GM20431 (cell line): Measurements from ENCODE around the gene HMGXB3.
"Not testable (repeated sequence)": the region's sequence is repeated elsewhere in the genome, so short reads cannot be mapped to it uniquely, and the experiment has no call there.

Experiments
- in situ Hi-C: fragments of 300-500 bp; cut with MseI, MboI; formaldehyde crosslinking; loops from one replicate; pipeline ENCODE4 v1.15.0; 2020; ENCODE audit warnings: low sequenced_read_pairs; ENCODE audit not compliant: unreplicated experiment

Gene HMGXB3

DNA sequence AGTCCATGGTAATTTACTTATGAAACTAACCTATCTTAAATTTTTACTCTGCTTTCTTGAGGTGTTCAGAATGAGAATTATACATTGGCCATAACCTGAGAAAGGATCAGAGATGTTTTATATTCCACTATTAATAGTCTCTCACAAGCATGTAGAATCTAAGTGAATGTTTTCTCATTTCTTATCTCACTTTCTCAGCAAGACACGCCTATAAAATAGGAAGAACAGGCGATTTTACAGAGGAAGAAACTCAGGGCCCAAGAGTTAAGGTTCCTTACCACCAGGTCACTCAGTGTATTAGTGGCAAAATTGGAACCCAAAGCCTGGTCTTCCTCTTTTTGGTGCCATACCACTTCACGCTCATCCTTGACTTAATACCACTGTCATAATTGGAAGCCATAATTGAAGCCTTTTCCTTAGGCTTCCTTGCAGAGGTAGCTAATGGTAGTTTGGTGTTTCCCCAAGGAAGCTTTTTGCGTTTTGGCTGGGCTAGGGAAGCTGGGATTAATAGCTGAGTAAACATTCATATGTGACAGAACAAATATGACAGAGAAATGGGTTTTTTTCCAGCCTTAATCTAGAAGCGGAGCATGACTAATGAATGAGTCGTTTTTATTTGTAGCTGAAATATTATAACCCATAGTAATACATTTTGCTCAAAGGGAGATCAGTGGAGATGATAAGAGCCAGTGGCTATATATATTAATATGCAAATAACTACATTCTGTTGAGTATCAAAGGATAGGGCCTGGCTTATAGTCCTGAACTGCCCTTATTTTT lies 16.9 kb downstream of the HMGXB3 start:
- in situ Hi-C loops, result no loop called here

DNA sequence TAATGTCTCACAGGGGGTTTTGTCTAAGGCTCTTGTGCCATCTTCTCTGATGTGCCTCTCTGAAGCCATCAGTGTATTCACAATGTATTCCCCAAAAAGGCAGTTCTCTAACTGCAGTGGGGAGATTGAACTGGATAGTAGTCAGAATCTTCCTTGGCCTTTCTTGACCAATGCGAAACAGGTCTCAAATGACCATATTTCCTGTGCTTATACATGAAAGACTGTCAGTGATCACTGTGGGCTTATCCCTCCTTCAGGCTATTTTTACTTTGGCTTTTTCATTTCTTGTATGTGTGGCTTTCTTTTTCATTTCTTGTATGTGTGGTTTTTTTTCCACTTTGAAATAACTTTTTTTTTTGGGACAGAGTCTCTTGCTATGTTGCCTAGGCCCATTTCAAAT lies 19.7 kb downstream of the HMGXB3 start:
- in situ Hi-C loops, result no loop called here

- in situ Hi-C loops, result no loop called here
Measured at GRCh38 chr5:150021491-150022157, 21.1 kb downstream of the HMGXB3 start.

DNA sequence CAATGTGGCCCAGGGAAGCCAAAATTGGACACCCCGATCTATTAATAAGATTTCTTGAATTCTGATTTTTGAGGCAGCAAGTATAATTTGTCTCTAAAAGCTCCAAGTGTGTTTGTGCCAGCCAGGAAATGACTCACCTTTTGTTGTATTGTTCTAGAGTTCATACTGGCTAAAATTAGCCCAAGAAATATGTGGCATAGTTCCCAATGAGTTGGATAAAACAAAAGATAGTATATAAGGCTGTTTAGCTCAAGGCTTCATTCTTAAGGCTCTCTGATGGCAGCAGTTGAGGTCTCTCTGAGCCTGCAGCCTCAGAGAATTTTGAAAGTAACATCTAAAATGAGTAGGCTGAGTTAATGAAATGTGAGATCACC lies 21.6 kb downstream of the HMGXB3 start:
- in situ Hi-C loops, result no loop called here

- in situ Hi-C loops, result no loop called here
Measured at GRCh38 chr5:150022681-150023080, 22.1 kb downstream of the HMGXB3 start.

DNA sequence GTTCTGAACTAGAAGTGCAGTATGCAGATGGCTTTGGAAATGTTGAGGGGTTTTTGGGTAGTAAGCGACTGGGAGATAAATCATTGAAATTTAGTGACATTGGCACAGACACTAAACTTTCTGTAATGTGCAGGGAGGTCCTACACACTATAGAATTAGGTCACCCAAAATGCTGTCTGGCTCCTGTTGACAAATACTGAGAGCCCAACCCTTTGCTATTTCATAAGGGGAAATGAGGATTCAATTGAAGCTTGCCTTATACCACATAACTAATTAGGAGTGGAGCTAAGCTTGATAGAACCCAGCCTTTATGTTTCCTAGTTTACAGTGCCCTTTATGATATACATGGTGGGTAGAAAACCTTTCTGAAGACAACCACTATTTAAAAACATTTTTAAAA lies 22.6 kb downstream of the HMGXB3 start:
- in situ Hi-C loops, result no loop called here

DNA sequence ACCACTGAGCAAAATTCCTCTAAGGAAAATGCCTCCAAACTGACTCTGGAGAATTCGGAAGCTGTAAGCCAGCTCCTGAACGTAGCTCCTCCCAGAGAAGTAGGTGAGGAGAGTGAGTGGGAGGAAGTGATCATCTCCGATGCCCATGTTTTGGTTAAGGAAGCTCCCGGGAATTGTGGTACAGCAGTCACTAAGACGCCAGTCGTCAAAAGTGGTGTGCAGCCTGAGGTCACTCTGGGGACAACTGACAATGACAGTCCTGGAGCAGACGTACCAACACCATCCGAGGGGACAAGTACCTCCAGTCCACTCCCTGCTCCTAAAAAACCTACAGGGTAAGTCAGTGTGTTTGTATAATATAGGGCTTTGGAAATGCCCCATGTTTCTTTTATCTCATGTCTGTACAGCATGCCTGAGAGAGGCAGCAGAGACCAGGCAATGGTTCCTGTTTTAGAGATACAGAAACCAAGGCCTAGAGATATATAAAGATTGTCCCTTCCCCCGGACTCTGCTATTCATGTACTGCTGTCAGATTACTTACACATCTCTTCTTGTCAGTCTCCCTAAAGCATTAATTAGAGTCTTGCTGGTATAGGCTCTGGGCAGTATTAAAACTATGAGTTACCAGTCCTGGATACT lies 23.9 kb downstream of the HMGXB3 start:
- in situ Hi-C loops, result no loop called here

GRCh38 chr5:150026682-150027172 lies 26.2 kb downstream of the HMGXB3 start:
- in situ Hi-C loops, result no loop called here

- in situ Hi-C loops, result not testable (repeated sequence)
Measured at GRCh38 chr5:150028047-150028446, 27.5 kb downstream of the HMGXB3 start.

- in situ Hi-C loops, result no loop called here
Measured at GRCh38 chr5:150033334-150033733, 32.8 kb downstream of the HMGXB3 start.

- in situ Hi-C loops, result no loop called here
Measured at GRCh38 chr5:150034662-150035061, 34.1 kb downstream of the HMGXB3 start.

GRCh38 chr5:150035139-150035895 lies 34.8 kb downstream of the HMGXB3 start:
- in situ Hi-C loops, result no loop called here

DNA sequence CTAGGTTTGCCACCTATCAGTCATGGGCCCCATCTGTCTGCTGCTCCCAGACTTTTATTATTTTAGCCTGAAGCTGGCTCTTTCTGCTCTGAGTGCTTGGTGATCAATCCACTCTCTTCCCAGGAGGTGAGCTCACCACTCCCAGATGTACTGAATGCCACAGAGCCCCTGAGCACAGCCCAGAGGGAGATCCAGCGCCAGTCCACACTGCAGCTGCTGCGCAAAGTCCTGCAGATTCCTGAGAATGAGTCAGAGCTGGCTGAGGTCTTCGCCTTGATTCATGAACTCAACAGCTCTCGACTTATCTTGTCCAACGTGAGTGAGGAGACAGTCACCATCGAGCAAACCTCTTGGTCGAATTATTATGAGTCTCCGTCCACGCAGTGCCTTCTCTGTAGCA lies 36.0 kb downstream of the HMGXB3 start:
- in situ Hi-C loops, result no loop called here

- in situ Hi-C loops, result no loop called here
Measured at GRCh38 chr5:150038547-150038946, 38.0 kb downstream of the HMGXB3 start.

GRCh38 chr5:150042459-150042858 lies 41.9 kb downstream of the HMGXB3 start:
- in situ Hi-C loops, result no loop called here

DNA sequence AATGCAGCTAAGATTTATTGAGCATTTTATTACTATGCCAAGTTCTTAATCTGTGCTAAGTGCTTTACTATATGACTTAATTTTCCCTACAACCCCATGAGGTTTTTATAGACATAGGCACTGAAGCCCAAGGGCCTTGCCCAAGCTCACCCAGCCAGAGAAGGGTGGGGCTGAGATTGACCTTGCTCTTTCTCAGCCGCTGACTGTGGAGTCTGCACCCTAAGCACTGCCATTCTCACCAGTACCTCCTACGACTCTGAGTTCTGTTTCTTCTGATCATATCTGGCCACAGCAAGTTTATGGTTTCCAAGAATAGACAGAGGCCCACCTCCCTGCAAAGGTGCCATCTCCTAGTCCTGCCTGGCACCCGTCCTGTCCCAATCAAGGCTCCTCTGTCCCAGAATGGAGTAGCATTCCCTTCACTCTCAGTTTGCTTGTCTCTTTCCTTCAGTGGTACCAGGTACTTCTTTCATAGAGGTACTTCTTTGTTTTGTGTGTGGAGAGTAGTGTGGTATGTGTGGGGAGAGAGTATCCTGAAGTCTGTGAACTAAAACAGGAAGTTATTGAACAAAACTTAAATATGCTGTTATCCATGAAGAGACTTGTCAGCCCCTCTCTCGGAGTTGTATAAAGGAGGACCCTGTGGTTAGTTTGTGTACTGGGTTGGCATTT lies 43.3 kb downstream of the HMGXB3 start:
- in situ Hi-C loops, result no loop called here

DNA sequence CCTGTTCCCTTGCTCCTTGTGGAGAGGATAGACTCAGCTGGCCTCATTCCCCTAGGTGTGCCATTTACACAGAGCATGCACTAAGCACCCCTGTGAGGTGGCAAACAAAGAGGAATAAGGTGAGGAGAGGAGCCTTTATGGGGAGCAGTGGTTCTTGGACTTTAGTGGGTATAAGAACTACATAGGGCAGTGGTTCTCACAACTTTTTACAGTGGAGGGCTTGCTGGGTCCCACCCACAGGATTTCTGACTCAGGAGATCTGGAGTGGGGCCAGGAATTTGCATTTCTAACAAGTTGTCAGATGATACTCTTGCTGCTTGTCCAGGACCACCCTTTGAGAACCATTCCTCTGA lies 43.8 kb downstream of the HMGXB3 start:
- in situ Hi-C loops, result no loop called here

DNA sequence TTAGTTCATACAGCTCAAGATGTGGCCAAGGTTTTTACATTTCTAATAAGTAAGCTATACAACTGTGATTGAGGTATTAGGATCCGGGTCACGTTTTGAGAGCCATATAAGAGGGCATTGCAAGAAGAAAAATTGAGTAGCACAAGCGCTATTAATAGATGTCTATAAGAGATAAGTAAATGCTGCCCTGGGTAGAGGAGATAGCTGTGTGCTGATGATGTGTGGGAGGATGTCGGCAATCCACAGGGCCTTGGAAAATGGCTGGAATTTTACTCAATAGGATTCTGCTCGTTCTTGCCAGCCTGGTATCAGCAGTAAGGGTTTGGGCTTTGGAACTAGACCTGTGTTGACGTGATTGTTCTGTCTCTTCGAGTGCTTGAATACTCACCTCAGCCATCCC lies 44.2 kb downstream of the HMGXB3 start:
- in situ Hi-C loops, result no loop called here

DNA sequence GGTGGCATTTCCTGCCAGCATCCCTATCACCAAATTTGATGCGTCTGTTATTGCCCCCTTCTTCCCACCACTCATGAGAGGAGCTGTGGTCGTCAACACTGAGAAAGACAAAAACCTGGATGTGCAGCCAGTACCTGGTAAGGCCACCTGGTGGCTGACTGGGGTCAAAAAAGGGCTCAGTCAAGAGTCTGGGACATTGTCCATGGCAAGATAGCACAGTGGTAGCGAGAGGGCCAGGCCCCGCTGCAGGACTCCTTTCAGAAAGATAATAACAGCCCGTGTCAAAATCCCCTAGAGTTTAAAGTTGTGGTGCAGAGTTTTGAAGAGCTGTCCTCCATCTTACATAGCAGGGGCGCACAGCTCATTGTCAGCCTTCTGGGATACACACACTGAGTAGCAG lies 45.0 kb downstream of the HMGXB3 start:
- in situ Hi-C loops, result no loop called here

- in situ Hi-C loops, result no loop called here
Measured at GRCh38 chr5:150046031-150046430, 45.5 kb downstream of the HMGXB3 start.
